HG02870 (cell line): ENCODE data around the gene OBSCN.

Experiments
- ATAC-seq: cut with Tn5 transposase; IDR thresholded peaks from one replicate; pipeline ENCODE4 v1.9.1; 2021; ENCODE audit warnings: mild to moderate bottlenecking, moderate library complexity; ENCODE audit not compliant: unreplicated experiment

Gene OBSCN

GRCh38 chr1:228274452-228275178, 66.8 kb downstream of the OBSCN start:
- ATAC-seq = no peak

DNA sequence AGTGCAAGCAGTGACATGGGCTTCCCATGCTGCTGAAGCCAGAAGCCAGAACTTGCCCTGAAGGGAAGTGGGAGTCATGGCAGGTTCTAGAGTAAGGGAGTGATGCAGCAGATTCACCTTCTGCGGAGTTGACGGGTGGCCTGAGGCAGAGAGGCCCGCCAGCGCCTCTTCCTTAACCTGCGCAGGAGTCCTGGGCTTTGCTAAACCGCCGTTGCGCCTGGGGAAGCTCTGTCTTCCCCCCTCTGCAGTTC, 67.3 kb downstream of the OBSCN start:
- ATAC-seq = no peak

DNA sequence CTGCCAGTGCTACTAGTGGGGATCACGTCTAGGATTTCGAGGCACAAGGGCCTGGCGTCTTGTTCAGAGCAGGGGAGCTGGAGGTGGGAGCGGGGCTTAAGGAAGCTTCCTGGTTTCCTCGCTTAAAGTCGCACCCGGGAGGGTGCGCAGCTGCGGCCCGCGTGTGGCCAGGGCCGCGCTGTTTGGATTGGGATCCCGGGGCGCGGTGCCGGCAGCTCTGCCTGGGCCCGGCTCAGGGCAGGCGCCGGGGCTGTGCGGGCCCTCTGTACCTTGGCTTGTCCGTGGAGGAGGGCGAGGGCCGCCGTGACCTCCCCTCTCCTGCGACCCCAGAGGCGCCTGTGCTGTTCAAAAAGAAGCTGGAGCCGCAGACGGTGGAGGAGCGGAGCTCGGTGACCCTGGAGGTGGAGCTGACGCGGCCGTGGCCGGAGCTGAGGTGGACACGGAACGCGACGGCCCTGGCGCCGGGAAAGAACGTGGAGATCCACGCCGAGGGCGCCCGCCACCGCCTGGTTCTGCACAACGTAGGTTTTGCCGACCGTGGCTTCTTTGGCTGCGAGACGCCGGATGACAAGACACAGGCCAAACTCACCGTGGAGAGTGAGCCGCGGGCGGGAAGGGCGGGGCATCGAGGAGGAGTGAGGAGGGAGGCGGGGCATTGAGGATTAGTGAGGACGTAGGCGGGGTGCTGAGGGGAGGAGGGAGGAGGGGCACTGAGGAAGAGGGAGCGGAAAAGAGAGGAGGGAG, 67.8 kb downstream of the OBSCN start:
- peak; percentile 62 for ATAC-seq

DNA sequence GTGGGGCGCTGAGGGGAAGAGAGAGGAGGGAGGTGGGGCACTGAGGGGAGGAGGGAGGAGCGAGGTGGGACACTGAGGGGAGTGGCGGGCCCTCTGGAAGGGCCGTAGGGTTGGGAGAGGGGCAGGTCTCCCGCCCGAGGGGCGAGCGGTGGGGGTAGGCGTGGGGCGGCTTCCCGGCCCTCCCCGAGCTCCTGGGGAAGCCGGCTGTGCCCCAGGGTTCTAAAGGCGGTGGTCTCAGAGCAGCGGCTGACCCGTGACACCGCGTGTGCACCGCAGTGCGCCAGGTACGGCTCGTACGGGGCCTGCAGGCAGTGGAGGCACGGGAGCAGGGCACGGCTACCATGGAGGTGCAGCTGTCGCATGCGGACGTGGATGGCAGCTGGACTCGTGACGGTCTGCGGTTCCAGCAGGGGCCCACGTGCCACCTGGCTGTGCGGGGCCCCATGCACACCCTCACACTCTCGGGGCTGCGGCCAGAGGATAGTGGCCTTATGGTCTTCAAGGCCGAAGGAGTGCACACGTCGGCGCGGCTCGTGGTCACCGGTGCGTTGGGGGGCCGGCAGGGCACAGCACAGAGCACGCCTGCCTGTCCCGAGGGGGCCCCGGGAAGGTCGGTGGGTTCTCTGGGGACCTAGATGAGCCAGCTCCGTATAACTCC, 68.5 kb downstream of the OBSCN start:
- ATAC-seq = no peak

GRCh38 chr1:228276901-228277490, 69.2 kb downstream of the OBSCN start:
- no peak for ATAC-seq

GRCh38 chr1:228277491-228278431, 69.9 kb downstream of the OBSCN start:
- no peak for ATAC-seq

GRCh38 chr1:228278432-228278941, 70.6 kb downstream of the OBSCN start:
- ATAC-seq = no peak

GRCh38 chr1:228279011-228279721, 71.3 kb downstream of the OBSCN start:
- ATAC-seq = no peak

DNA sequence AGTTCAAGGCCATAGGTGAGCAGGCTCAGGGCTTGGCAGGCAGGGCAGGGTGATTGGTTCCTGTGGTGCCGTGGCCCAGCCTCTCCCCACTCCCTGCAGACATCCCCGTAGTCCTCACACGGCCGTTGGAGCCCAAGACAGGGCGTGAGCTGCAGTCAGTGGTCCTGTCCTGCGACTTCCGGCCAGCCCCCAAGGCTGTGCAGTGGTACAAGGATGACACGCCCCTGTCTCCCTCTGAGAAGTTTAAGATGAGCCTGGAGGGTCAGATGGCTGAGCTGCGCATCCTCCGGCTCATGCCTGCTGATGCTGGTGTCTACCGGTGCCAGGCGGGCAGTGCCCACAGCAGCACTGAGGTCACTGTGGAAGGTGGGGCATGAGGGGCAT, 71.9 kb downstream of the OBSCN start:
- ATAC-seq = no peak

GRCh38 chr1:228280106-228280901, 72.5 kb downstream of the OBSCN start:
- ATAC-seq = no peak

- no peak for ATAC-seq
Measured at GRCh38 chr1:228280961-228281591, 73.2 kb downstream of the OBSCN start.

DNA sequence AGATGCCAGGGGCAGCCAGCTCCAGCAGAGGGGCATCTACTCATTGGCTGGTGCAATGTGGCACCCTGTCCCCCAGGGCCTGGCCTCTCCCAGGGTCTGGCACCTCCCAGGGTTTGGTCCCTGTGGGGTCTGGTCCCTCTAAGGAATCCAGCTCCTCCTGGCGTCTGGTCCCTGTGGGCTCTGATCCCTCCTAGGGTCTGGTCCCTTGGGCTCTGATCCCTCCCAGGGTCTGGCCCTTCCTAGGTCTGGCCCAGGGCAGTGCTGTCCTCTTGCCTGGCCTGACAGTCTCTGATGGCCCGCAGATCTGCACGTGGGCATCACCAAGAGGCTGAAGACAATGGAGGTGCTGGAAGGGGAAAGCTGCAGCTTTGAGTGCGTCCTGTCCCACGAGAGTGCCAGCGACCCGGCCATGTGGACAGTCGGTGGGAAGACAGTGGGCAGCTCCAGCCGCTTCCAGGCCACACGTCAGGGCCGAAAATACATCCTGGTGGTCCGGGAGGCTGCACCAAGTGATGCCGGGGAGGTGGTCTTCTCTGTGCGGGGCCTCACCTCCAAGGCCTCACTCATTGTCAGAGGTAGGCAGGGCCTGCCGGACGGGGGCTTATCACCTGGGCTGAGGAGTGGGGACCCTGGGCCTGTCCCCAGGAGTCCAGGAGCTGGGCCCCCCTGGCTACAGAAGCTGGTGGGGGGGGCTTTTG, 73.9 kb downstream of the OBSCN start:
- no peak for ATAC-seq

GRCh38 chr1:228282329-228283042, 74.6 kb downstream of the OBSCN start:
- no peak for ATAC-seq

DNA sequence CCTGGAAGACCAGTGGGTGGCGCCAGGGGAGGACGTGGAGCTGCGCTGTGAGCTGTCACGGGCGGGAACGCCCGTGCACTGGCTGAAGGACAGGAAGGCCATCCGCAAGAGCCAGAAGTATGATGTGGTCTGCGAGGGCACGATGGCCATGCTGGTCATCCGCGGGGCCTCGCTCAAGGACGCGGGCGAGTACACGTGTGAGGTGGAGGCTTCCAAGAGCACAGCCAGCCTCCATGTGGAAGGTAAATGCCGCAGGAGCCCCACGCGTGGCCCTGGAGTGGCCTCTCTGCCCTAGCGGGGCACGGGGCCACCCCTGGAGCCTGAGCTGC, 75.2 kb downstream of the OBSCN start:
- ATAC-seq = no peak

DNA sequence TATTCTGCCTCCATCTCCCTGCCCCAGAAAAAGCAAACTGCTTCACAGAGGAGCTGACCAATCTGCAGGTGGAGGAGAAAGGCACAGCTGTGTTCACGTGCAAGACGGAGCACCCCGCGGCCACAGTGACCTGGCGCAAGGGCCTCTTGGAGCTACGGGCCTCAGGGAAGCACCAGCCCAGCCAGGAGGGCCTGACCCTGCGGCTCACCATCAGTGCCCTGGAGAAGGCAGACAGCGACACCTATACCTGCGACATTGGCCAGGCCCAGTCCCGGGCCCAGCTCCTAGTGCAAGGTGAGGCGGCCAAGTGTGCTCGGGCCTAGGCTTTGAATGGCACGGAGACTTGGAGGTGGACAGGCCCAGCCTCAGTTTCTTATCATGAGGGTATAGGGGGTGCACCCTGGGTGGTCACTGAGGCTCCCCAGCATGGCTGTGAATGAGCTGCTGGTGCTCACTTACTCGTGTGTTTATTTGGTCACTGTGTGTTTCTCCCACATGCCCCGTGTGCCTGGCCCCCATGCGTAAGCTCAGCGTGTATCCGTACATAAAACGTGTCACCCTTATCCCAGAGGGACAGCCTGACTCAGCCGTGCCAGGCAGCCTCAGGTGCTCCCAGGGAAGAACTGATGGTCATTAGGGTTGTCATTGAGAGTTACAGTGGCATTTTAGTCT, 75.8 kb downstream of the OBSCN start:
- no peak for ATAC-seq

GRCh38 chr1:228284148-228284495, 76.3 kb downstream of the OBSCN start:
- ATAC-seq = no peak

DNA sequence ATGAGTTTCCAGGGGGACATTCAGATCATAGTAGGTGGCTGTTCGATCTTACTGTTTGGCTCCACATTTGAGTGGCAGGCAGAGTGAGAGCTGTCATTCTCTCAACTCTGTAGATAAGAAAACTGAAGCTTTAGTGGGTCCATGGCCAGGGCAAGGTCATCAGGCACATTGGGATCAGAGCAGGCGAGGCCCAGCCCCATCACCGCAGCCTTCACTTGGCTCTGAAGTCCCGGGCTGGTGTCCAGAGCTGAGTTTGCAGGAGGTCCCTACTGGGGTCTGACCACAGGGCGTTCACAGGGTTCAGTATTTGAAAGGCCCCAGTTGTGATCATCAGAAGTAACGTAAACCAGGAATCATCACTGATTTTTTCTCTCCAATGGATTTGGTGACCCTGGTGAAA, 76.7 kb downstream of the OBSCN start:
- no peak for ATAC-seq
